ENCODE results near the gene CST9. TPM values are rescaled to one million over a fixed set of nuclear protein-coding genes. Genes with fewer than 3 reads are reported as not detected.

The CST9 gene
- total and polyA plus RNA-seq, 2 of the 13 experiments (the other 11 are each of a cell fraction or from before 2014, with no cell fraction given), result 0.07 TPM; not detected in 1

DNA sequence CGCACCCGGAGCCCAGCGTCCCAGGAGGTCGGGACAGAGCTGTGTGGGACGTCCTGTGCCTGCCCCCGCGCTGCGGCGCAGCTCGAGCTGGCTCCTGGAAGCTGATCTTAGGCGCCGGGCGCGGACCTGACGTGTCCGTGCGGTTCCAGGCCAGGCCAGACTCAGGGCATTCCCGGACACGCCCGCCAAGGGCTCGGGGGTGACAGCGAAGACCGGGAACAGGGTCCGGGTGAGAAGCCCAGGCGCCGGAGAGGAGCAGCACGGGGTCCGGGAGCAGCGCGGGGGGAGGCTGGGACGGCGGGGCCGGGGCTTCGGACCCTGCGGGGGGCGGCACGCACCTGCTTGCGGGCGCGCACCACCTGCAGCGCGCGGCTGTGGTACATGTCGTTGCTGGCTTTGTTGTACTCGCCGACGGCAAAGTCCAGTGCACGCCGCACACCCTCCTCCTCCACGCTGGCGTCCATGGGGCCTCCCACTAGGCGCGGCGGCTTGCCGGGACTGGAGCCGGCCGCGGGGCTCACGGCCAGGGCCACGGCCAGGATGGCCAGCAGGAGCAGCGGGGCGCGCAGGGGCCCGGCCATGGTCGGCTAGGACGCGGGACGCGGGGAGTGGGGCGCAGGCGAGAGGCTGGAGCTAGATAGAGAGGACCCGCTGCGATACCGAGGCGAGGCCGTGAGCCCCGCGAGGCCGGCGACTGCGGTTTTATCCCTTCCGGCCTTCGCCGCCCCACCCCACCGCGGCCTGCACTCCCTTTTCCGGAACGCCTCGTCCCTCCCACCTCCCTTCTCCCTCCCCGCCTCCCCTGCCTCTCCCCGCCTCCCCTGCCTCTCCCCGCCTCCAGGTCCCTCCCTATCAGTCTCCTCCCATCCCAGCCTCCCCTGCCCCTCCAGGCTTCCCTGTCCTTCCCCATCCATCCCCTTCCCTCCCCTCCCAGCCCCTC, 31.8 kb upstream of the CST9 start, which contains the start of gene CST3 (continued):
- TF ChIP-seq HNRNPH1 (optimal IDR thresholded peaks at IDR 0.05; ENCODE audit: low read depth, low read length) (no peak), ZNF274 (CRISPR knock-in tag; IDR thresholded peaks at IDR 0.05) (peak; percentile 88), ZNF124 (CRISPR knock-in tag; IDR thresholded peaks at IDR 0.05) (peak; percentile 19; the same call in 1 of the 2 replicates), YEATS4 (CRISPR knock-in tag; IDR thresholded peaks at IDR 0.05; ENCODE audit: borderline replicate concordance) (peak; percentile 99), ZBTB1 (CRISPR knock-in tag; IDR thresholded peaks at IDR 0.05; ENCODE audit: borderline replicate concordance) (no peak), ZNF354B (CRISPR knock-in tag; IDR thresholded peaks at IDR 0.05) (peak; percentile 87), ZNF441 (CRISPR knock-in tag; IDR thresholded peaks at IDR 0.05; ENCODE audit: borderline replicate concordance) (no peak; the same call in 1 of the 2 replicates), POGZ (CRISPR knock-in tag; IDR thresholded peaks at IDR 0.05) (peak; percentile 27; the same call in 1 of the 2 replicates), FOXK1 (CRISPR knock-in tag; IDR thresholded peaks at IDR 0.05; ENCODE audit: borderline replicate concordance, low read depth) (peak; percentile 41; the same call in 1 of the 2 replicates), KDM1A (CRISPR knock-in tag; IDR thresholded peaks at IDR 0.05) (no peak), TOPORS (CRISPR knock-in tag; IDR thresholded peaks at IDR 0.05) (peak; percentile 98), NR1H2 (CRISPR knock-in tag; IDR thresholded peaks at IDR 0.05; ENCODE audit: borderline replicate concordance, low read depth) (0 out of 2 replicates have a peak, but pooled peaks have one; percentile 54), ATF7 (IDR thresholded peaks at IDR 0.05) (no peak), ATF7 (CRISPR knock-in tag; IDR thresholded peaks at IDR 0.05) (peak; percentile 74; the same call in 1 of the 2 replicates), KDM3A (CRISPR knock-in tag; IDR thresholded peaks at IDR 0.05; ENCODE audit: low read depth) (no peak; the same call in 1 of the 2 replicates), SRSF9 (IDR thresholded peaks at IDR 0.05; ENCODE audit: borderline replicate concordance, insufficient read depth, low read depth, low read length, poor library complexity, severe bottlenecking) (no peak), NFKBIZ (CRISPR knock-in tag; IDR thresholded peaks at IDR 0.05) (0 out of 2 replicates have a peak, but pooled peaks have one; percentile 28), ZNF543 (CRISPR knock-in tag; IDR thresholded peaks at IDR 0.05) (peak; percentile 91), HINFP (CRISPR knock-in tag; IDR thresholded peaks at IDR 0.05; ENCODE audit: low read depth) (peak; percentile 93)
- TF ChIP-seq, protein P1, sequence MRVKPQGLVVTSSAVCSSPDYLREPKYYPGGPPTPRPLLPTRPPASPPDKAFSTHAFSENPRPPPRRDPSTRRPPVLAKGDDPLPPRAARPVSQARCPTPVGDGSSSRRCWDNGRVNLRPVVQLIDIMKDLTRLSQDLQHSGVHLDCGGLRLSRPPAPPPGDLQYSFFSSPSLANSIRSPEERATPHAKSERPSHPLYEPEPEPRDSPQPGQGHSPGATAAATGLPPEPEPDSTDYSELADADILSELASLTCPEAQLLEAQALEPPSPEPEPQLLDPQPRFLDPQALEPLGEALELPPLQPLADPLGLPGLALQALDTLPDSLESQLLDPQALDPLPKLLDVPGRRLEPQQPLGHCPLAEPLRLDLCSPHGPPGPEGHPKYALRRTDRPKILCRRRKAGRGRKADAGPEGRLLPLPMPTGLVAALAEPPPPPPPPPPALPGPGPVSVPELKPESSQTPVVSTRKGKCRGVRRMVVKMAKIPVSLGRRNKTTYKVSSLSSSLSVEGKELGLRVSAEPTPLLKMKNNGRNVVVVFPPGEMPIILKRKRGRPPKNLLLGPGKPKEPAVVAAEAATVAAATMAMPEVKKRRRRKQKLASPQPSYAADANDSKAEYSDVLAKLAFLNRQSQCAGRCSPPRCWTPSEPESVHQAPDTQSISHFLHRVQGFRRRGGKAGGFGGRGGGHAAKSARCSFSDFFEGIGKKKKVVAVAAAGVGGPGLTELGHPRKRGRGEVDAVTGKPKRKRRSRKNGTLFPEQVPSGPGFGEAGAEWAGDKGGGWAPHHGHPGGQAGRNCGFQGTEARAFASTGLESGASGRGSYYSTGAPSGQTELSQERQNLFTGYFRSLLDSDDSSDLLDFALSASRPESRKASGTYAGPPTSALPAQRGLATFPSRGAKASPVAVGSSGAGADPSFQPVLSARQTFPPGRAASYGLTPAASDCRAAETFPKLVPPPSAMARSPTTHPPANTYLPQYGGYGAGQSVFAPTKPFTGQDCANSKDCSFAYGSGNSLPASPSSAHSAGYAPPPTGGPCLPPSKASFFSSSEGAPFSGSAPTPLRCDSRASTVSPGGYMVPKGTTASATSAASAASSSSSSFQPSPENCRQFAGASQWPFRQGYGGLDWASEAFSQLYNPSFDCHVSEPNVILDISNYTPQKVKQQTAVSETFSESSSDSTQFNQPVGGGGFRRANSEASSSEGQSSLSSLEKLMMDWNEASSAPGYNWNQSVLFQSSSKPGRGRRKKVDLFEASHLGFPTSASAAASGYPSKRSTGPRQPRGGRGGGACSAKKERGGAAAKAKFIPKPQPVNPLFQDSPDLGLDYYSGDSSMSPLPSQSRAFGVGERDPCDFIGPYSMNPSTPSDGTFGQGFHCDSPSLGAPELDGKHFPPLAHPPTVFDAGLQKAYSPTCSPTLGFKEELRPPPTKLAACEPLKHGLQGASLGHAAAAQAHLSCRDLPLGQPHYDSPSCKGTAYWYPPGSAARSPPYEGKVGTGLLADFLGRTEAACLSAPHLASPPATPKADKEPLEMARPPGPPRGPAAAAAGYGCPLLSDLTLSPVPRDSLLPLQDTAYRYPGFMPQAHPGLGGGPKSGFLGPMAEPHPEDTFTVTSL (CRISPR knock-in tag; IDR thresholded peaks at IDR 0.05; ENCODE audit: borderline replicate concordance), result no peak
- TF ChIP-seq, protein P2, sequence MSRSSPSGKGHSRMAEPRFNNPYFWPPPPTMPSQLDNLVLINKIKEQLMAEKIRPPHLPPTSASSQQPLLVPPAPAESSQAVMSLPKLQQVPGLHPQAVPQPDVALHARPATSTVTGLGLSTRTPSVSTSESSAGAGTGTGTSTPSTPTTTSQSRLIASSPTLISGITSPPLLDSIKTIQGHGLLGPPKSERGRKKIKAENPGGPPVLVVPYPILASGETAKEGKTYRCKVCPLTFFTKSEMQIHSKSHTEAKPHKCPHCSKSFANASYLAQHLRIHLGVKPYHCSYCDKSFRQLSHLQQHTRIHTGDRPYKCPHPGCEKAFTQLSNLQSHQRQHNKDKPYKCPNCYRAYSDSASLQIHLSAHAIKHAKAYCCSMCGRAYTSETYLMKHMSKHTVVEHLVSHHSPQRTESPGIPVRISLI (CRISPR knock-in tag; IDR thresholded peaks at IDR 0.05; ENCODE audit: borderline replicate concordance), result no peak

Data from HepG2 (cell line).